GM12892 (cell line): ENCODE data around the gene DCAF17.

Experiments used
- POLR2A ChIP-seq: IDR thresholded peaks from 2 replicates; pipeline ENCODE4 v1.6.1; 2011; ENCODE audit warnings: low read depth, low read length, control low read depth
- POLR2AphosphoS5 ChIP-seq: IDR thresholded peaks from 2 replicates; pipeline ENCODE4 v1.6.1; 2011; ENCODE audit warnings: low read depth, low read length, control low read depth
- TAF1 ChIP-seq: IDR thresholded peaks from 2 replicates; pipeline ENCODE4 v1.6.1; 2011; ENCODE audit warnings: low read depth, mild to moderate bottlenecking, control low read depth, low read length, borderline replicate concordance

DNA sequence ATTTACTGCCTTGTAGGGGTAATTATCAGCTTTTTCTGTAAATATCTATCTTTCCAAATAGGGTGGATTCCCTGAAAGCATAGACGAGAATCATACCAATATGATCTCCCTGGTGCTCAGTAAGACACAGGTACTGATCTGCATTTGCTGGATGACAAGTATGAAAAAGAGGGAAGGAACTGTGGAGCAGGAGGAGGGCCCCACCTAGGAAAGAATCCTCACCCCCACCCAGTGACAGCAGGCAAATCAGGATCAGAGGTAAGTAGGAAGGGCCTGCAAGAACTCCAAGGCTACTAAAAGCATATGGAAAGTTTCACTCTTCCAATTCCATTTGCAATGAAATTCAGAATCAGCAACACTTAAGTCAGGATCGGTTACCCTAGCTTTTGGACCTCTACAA is 42.5 kb upstream of the DCAF17 start:
- TF ChIP-seq POLR2A (no peak), POLR2AphosphoS5 (no peak), TAF1 (no peak)
